ENCODE data around the gene THAP2. TPM values are rescaled to one million over a fixed set of nuclear protein-coding genes. Genes with fewer than 3 reads are reported as not detected.

THAP2 gene
- polyA plus RNA-seq, 1 experiment = 1.1 TPM

- ChIA-PET CTCF (interaction anchor here (0.7 to 1.5 kb wide), 3 partner anchors 22 to 293 kb away, joined by 3 read pairs; partner anchors contain the start of gene TMEM19), POLR2A (no interaction called here)
These were observed 44.6 kb downstream of the THAP2 start for GRCh38 chr12:71708658-71709057.

GRCh38 chr12:71710276-71711125, 46.4 kb downstream of the THAP2 start:
- POLR2A ChIA-PET = no interaction called here
- peak; percentile 45 for DNase-seq (ENCODE audit: low read depth)
- no peak for TF ChIP-seq CTCF (IDR thresholded peaks at IDR 0.05; ENCODE audit: insufficient read depth, low read depth, low read length)
- Histone ChIP-seq H3K27me3 (ENCODE audit: control insufficient read depth, insufficient read depth, low read length) (no peaks in the 10 kb centered on the region), H3K4me3 (ENCODE audit: low read depth, low read length) (no peak overlapping the region), H3K36me3 (ENCODE audit: control insufficient read depth, insufficient read depth, low read length) (no peaks in the 10 kb centered on the region)
- CTCF ChIA-PET = interaction anchor here (0.6 kb wide), 1 partner anchor 20 kb away, joined by 3 read pairs; no protein-coding TSS in a partner anchor

More at GRCh38 chr12:71708658-71709057, 44.6 kb downstream of the THAP2 start:
- Histone ChIP-seq H3K4me3 (ENCODE audit: low read depth, low read length) (no peak overlapping the region), H3K27me3 (ENCODE audit: control insufficient read depth, insufficient read depth, low read length) (no peaks in the 10 kb centered on the region), H3K36me3 (ENCODE audit: control insufficient read depth, insufficient read depth, low read length) (no peaks in the 10 kb centered on the region)
- no peak for TF ChIP-seq CTCF (IDR thresholded peaks at IDR 0.05; ENCODE audit: insufficient read depth, low read depth, low read length)
- DNase-seq (ENCODE audit: low read depth) = no peak

- DNase-seq (ENCODE audit: low read depth) = no peak
These were observed 54.5 kb downstream of the THAP2 start for GRCh38 chr12:71718611-71719010.

GRCh38 chr12:71719647-71720370, 55.7 kb downstream of the THAP2 start:
- H3K4me3 ChIP-seq (ENCODE audit: low read depth, low read length) = no peak overlapping the region
- POLR2A ChIA-PET = no interaction called here
- H3K36me3 ChIP-seq (ENCODE audit: control insufficient read depth, insufficient read depth, low read length) = no peaks in the 10 kb centered on the region
- CTCF ChIA-PET = no interaction called here
- DNase-seq (ENCODE audit: low read depth) = no peak
- no peak for TF ChIP-seq CTCF (IDR thresholded peaks at IDR 0.05; ENCODE audit: insufficient read depth, low read depth, low read length)
- no peaks in the 10 kb centered on the region for H3K27me3 ChIP-seq (ENCODE audit: control insufficient read depth, insufficient read depth, low read length)

More at GRCh38 chr12:71718611-71719010, 54.5 kb downstream of the THAP2 start:
- Histone ChIP-seq H3K36me3 (ENCODE audit: control insufficient read depth, insufficient read depth, low read length) (no peaks in the 10 kb centered on the region), H3K4me3 (ENCODE audit: low read depth, low read length) (no peak overlapping the region), H3K27me3 (ENCODE audit: control insufficient read depth, insufficient read depth, low read length) (no peaks in the 10 kb centered on the region)
- CTCF ChIA-PET = interaction anchor here (1.0 kb wide), 2 partner anchors 28 to 82 kb away, joined by 3 to 4 read pairs; no protein-coding TSS in a partner anchor
- POLR2A ChIA-PET = no interaction called here
- TF ChIP-seq CTCF (IDR thresholded peaks at IDR 0.05; ENCODE audit: insufficient read depth, low read depth, low read length) = no peak
